Germinal center (tissue), 1 donor: ENCODE results near the gene SPATC1L.

Experiments used
- DNase-seq: peaks from one replicate; pipeline ENCODE4 v3.0.0; 2012; ENCODE audit warnings: mixed read lengths, low spot score

Gene SPATC1L

GRCh38 chr21:46215436-46216131 is 31.3 kb upstream of the SPATC1L start:
- DNase-seq, result no peak

GRCh38 chr21:46214478-46215340 is 30.4 kb upstream of the SPATC1L start:
- DNase-seq, result no peak

- no peak for DNase-seq
These were observed 29.5 kb upstream of the SPATC1L start for GRCh38 chr21:46213620-46214286.

GRCh38 chr21:46212721-46213484 is 28.6 kb upstream of the SPATC1L start:
- DNase-seq, result no peak

GRCh38 chr21:46211786-46212720 is 27.8 kb upstream of the SPATC1L start:
- DNase-seq, result no peak

- DNase-seq, result no peak
These were observed 27.1 kb upstream of the SPATC1L start for GRCh38 chr21:46211376-46211775.

GRCh38 chr21:46210378-46211136 is 26.3 kb upstream of the SPATC1L start:
- DNase-seq, result no peak

GRCh38 chr21:46208761-46209721 is 24.8 kb upstream of the SPATC1L start:
- DNase-seq, result no peak

- DNase-seq, result no peak
These were observed 23.8 kb upstream of the SPATC1L start for GRCh38 chr21:46207920-46208591.

- DNase-seq, result no peak
These were observed 23.0 kb upstream of the SPATC1L start for GRCh38 chr21:46207006-46207919.

- DNase-seq, result no peak
These were observed 22.1 kb upstream of the SPATC1L start for GRCh38 chr21:46206163-46207005.

- DNase-seq, result no peak
These were observed 21.5 kb upstream of the SPATC1L start for GRCh38 chr21:46205766-46206162.

GRCh38 chr21:46205166-46205565 is 20.9 kb upstream of the SPATC1L start:
- no peak for DNase-seq

GRCh38 chr21:46203203-46203600 is 18.9 kb upstream of the SPATC1L start:
- no peak for DNase-seq

GRCh38 chr21:46202592-46203202 is 18.4 kb upstream of the SPATC1L start:
- DNase-seq, result no peak
